Psoas muscle (tissue), 8 donors: ENCODE measurements around the gene ZBTB7C. TPM values are rescaled to one million over a fixed set of nuclear protein-coding genes. Genes with fewer than 3 reads are reported as not detected.
A peak's percentile ranks its signal among the peaks of the same experiment; 100 is the strongest.

Experiments
- ATAC-seq, 4 donors: fragments of 200-7000 bp; cut with Tn5 transposase; one replicate each; pipeline ENCODE4 v1.9.1; 2020; ENCODE audit warnings: moderate library complexity in 3 of 4, mild to moderate bottlenecking in 2 of 4
- DNase-seq, 2 donors: peaks; one replicate each; pipeline ENCODE4 v3.0.0-alpha.2; 2020
- H3K27ac ChIP-seq: fragments of 200-600 bp; one replicate; pipeline ENCODE4 v1.8.0; 2022
- H3K27me3 ChIP-seq, 3 donors: fragments of 200-600 bp in 1 of 3; one replicate each; pipeline versions ENCODE4 v1.6.1 to v1.8.0; 2013 to 2022; ENCODE audit warnings: low read length in 2 of 3, mild to moderate bottlenecking in 2 of 3, moderate library complexity in 1 of 3; ENCODE audit not compliant: insufficient read depth in 3 of 3
- H3K36me3 ChIP-seq, 2 donors: fragments of 200-600 bp in 1 of 2; one replicate each; pipeline versions ENCODE4 v1.6.1 to v1.8.0; 2013 to 2022; ENCODE audit warnings: low read depth in 1 of 2, mild to moderate bottlenecking in 1 of 2, moderate library complexity in 1 of 2; ENCODE audit not compliant: insufficient read depth in 1 of 2
- H3K4me1 ChIP-seq: fragments of 200-600 bp; one replicate; pipeline ENCODE4 v1.8.0; 2022
- H3K4me3 ChIP-seq: fragments of 200-600 bp; one replicate; pipeline ENCODE4 v1.8.0; 2022; ENCODE audit warnings: mild to moderate bottlenecking
- H3K9me3 ChIP-seq: fragments of 200-600 bp; one replicate; pipeline ENCODE4 v1.8.0; 2022
- WGBS, 3 donors: extraction: QIAGEN DNeasy Blood & Tissue Kit; methylation state at CpG; one replicate each; pipeline versions ENCODE4 v1.1.6 to v1.1.7; 2013; 5-methylcytosine and 5-hydroxymethylcytosine counted together
- intact Hi-C, 2 donors: fragments of 100-400 bp; cut with DNase I; formaldehyde crosslinking; loops; one replicate each; pipeline versions ENCODE4 v1.11.0 to v1.14.2; 2022
- polyA plus RNA-seq, 3 donors: library from polyadenylated mRNA; stranded (reverse); fragments of 200-250 nt; gene quantifications; one replicate each; pipeline ENCODE4 v1.2.3, GENCODE V29; 2013
- total RNA-seq, 4 donors: library from RNA; stranded (reverse); fragmentation: NEBNext Ultra II Directional in 2 of 4; extraction: Animal tissue kit (Norgen Biotek cat#: 25700) in 2 of 4; gene quantifications; one replicate each; pipeline versions ENCODE4 v1.2.1 to v1.2.4, GENCODE V29; 2021 to 2023
- TF ChIP-seq, protein P1 (sequence below): fragments of 200-600 bp; IDR thresholded peaks from one replicate; pipeline ENCODE4 v1.8.0; 2022; ENCODE audit warnings: antibody characterized with exemption
- donor health status: healthy with polysubstance abuse.
- donor health status: DM: no; HTN: no; CAD: no; lungs with moderate emphysema.
- donor health status: Bipolar disorder and iron deficiency.
- donor health status: healthy.
- donor health status: DM: yes; HTN: yes; CAD: no.
- donor health status: DM: no; HTN: no; CAD: no.
- donor health status: DM: no; HTN: no; CAD: no.
- donor health status: DM: yes; HTN: yes; CAD: no.

Gene ZBTB7C
- total and polyA plus RNA-seq, 7 donors: 0.34 to 2.9 (median 0.78) TPM

DNA sequence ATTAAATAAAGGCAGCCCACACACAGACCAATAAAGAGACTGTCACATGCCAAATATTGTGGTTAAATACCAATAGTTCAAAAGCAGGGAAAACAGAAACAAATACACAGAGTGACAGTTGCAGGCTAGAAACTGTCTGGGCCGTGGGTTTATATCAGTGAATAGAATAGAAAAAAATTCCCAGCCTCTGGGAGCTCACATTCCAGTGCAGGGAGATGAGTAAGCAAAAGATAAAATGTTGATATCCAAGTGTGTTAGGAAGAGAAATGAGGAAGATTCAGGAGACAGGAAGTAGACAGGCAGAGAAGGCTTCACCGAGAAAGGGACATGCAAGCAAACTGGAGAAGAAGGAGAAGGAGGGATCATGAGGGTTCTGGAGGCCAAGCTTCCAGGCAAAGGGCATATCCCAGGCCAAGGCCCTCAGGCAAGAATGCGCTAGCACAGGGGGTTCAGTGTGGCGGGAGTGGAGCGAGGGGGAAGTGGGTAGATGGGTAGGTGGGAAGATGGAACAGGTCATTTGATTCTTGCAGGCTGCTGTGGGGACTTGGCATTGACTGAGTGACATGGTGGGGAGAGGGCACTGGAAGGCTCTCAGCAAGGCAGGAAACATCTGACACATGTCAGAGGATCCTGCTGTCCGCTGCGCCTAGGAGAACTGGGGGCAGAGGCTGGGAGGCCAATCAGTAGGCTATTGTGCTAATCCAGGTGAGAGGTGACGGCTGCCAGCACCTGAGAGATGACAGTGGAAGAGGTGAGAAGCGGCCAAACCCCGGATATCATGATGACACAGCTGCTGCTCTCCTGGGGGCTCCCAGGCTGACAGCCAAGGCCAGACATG is 89.2 kb downstream of the ZBTB7C start:
- Histone ChIP-seq H3K27me3 (no peaks in the 10 kb centered on the region), H3K9me3 (no peaks in the 10 kb centered on the region), H3K4me3 (no peak overlapping the region), H3K27ac (no peak overlapping the region), H3K36me3 (no peaks in the 10 kb centered on the region), H3K4me1 (no peaks in the 10 kb centered on the region)
- ATAC-seq (no peak), DNase-seq (no peak)
- intact Hi-C loops: loop anchor here in 1 of 2 donors (10.0 kb wide), 1 partner anchor 195 kb away; no protein-coding TSS in a partner anchor
- 76 to 81% (median 78%) methylated on average over 10 of the region's 10 CpGs for WGBS, 3 donors
- TF ChIP-seq, protein P1, sequence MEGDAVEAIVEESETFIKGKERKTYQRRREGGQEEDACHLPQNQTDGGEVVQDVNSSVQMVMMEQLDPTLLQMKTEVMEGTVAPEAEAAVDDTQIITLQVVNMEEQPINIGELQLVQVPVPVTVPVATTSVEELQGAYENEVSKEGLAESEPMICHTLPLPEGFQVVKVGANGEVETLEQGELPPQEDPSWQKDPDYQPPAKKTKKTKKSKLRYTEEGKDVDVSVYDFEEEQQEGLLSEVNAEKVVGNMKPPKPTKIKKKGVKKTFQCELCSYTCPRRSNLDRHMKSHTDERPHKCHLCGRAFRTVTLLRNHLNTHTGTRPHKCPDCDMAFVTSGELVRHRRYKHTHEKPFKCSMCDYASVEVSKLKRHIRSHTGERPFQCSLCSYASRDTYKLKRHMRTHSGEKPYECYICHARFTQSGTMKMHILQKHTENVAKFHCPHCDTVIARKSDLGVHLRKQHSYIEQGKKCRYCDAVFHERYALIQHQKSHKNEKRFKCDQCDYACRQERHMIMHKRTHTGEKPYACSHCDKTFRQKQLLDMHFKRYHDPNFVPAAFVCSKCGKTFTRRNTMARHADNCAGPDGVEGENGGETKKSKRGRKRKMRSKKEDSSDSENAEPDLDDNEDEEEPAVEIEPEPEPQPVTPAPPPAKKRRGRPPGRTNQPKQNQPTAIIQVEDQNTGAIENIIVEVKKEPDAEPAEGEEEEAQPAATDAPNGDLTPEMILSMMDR: no peak

DNA sequence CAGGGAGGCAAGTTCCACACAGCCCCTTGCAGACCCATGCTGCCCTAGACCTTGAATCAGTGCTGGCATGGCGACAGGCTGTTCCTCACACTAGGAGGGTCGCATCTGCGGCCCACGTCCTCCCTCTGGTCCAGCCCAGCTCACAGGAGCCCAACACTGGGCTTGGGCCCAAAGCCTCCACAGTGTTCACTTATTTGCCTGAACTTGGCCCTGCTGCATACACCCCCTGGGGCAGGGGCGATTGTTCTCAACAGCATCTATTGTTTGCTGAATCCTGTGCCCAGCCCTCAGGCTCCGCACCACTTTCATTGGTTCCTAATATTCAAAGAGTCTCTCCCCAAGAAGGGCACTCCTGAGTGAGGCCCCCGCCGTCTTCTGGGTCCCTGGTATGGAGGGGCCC is 90.7 kb downstream of the ZBTB7C start:
- Histone ChIP-seq H3K4me1 (no peaks in the 10 kb centered on the region), H3K4me3 (no peak overlapping the region), H3K27ac (no peak overlapping the region), H3K36me3 (no peaks in the 10 kb centered on the region), H3K27me3 (no peaks in the 10 kb centered on the region), H3K9me3 (no peaks in the 10 kb centered on the region)
- TF ChIP-seq, protein P1: no peak
- intact Hi-C loops: loop anchor here in 1 of 2 donors (10.0 kb wide), 1 partner anchor 194 kb away; no protein-coding TSS in a partner anchor
- ATAC-seq: no peak
- DNase-seq: no peak
- 80 to 96% (median 95%) methylated on average over 8 of the region's 8 CpGs for WGBS, 3 donors

DNA sequence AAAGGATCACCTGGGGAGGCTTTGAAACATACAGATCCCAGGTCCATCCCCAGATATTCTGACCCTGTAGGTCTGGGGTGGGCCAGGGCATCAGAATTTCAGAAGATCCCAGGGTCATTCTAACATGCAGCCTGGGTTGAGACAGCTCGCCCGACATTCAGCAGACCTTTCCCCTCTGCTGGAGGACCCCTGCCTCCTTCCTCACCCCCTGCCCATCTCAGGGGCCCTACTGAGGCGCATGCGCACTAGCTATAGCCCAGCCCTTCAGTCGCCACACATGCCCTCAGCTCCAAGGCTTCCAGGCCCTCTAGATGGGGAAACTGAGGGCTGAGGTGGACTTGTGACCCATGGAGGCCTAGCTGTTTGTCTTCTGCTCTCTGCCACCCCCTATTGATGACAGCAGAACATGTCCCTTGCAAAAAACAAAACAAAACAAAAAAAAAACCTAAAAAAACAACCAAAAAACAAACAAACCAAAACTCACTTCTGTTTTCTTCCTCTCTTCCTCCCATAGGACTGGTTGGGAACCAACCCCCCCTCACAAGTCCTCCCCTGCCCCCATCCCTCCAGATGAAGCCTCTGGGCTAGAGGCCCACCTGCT is 91.3 kb downstream of the ZBTB7C start:
- H3K27ac ChIP-seq: no peak overlapping the region
- H3K9me3 ChIP-seq: no peaks in the 10 kb centered on the region
- DNase-seq: no peak
- TF ChIP-seq, protein P1: peak; percentile 17
- no peaks in the 10 kb centered on the region for H3K4me1 ChIP-seq
- H3K4me3 ChIP-seq: no peak overlapping the region
- 97 to 98% (median 97%) methylated on average over 5 of the region's 5 CpGs for WGBS, 3 donors
- H3K36me3 ChIP-seq: no peaks in the 10 kb centered on the region
- H3K27me3 ChIP-seq: peaks cover 0 to 2% (median 0%) of the 10 kb centered on the region in 3 donors
- no peak for ATAC-seq
- intact Hi-C loops: loop anchor here in 1 of 2 donors (10.0 kb wide), 1 partner anchor 193 kb away; no protein-coding TSS in a partner anchor

DNA sequence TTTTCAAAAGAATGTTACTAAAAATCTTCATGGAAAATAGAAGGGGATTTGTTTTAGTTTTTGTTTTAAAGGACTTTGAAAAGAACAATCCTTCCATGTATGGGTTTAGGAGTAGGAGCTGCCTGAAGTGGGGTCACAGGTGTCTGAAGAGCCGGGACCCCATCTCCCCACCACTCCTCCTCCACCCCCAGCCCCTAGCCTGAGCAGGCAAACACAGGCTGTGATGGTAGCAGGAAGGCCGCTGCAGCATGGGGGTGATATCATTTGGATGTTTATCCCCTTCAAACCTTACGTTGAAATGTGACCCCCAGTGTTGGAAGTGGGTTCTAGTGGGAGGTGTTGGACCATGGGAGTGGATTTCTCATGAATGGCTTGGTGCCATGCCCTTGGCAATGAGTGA is 93.0 kb downstream of the ZBTB7C start:
- TF ChIP-seq, protein P1: no peak
- no peaks in the 10 kb centered on the region for H3K36me3 ChIP-seq
- no peaks in the 10 kb centered on the region for H3K4me1 ChIP-seq
- no peak overlapping the region for H3K27ac ChIP-seq
- intact Hi-C loops: loop anchor here in 1 of 2 donors (10.0 kb wide), 1 partner anchor 191 kb away; no protein-coding TSS in a partner anchor
- DNase-seq (no peak), ATAC-seq (no peak)
- WGBS, 3 donors: 78 to 86% (median 85%) methylated on average over 3 of the region's 3 CpGs
- H3K9me3 ChIP-seq: no peaks in the 10 kb centered on the region
- no peak overlapping the region for H3K4me3 ChIP-seq
- peaks cover 0 to 2% (median 0%) of the 10 kb centered on the region in 3 donors for H3K27me3 ChIP-seq
